ENCODE measurements around the gene PTPN21.
"Not testable (repeated sequence)": the region's sequence is repeated elsewhere in the genome, so short reads cannot be mapped to it uniquely, and the experiment has no call there.

Gene PTPN21

GRCh38 chr14:88551094-88551870 lies 3.5 kb downstream of the PTPN21 start:
- DNase-seq, result peak; percentile 78

DNA sequence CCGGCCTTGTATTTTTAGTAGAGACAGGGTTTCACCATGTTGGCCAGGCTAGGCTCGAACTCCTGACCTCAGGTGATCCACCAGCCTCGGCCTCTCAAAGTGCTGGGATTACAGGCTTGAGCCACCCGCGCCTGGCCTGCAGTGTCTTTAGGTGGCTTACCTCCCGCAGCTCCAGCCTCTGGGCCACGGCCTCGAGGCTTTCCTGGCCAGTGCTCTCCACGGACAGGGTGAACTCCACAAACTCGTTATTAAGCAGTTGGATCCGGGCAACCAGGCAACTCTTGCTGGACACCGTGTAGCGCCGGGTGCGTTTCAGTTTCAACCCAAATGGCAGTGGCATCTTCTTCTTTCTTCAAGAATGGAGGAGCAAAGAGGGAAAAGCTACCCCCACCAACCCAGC lies 4.7 kb downstream of the PTPN21 start:
- DNase-seq, result no peak

DNA sequence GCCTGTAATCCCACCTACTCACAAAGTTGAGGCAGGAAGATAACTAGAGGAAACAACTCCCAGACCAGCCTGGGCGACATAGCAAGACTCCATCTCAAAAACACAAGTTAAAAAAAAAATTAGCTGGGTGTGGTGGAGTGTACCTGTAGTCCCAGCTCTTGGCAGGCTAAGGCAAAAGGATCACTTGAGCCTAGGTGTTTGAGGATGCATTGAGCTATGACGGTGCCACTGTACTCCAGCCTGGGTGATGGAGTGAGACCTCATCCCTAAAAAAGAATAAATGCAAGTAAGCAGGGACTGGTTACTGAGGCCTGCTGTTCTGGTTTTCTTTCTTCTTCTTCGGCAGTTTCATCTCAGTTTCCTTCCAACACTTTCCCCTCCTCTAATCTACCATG lies 7.4 kb downstream of the PTPN21 start:
- DNase-seq, result no peak

GRCh38 chr14:88546621-88547385 lies 8.0 kb downstream of the PTPN21 start:
- DNase-seq, result no peak

GRCh38 chr14:88545256-88545655 lies 9.6 kb downstream of the PTPN21 start:
- DNase-seq, result no peak

GRCh38 chr14:88542857-88543795 lies 11.7 kb downstream of the PTPN21 start:
- DNase-seq, result no peak

DNA sequence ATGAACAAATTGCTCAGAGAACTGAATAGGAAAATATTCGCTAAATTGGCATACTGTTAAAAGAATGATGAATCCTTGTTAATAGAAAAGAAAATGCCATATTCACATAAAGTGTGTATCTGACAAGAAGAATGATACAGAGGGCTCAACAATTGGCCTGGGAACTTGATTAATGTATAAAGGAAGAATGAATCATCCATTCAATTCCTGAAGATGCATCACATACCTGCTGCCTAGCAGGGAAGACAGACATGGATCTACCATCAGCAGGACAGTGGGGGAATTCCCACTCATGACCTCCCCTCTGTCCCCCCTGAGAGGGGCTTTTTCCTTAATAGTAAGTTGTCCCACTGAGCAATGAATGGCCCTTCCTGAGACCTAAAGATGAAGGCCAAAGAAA lies 13.5 kb downstream of the PTPN21 start:
- DNase-seq, result no peak

GRCh38 chr14:88535813-88536212 lies 19.0 kb downstream of the PTPN21 start:
- no peak for DNase-seq

DNA sequence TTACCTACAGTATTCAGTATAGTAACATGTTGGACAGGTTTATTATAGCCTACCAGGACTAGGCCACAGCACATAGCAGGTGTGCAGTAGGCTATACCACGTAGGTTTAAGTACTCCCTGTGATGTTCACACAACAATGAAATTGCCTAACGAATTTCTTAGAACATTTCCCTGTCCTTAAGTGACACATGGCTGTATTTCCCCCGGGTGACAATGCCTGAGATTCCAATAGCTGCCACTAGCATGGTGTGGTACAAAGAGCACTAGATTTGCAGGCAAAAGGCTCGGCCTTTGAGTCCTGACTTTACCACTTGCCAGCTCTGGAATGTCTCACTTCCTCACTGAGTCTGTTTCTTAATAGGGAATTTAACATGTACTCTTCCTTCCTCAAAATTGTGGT lies 19.7 kb downstream of the PTPN21 start:
- no peak for DNase-seq

- DNase-seq, result no peak
These were observed 21.7 kb downstream of the PTPN21 start for GRCh38 chr14:88533064-88533602.

- not testable (repeated sequence) for DNase-seq
These were observed 24.9 kb downstream of the PTPN21 start for GRCh38 chr14:88529889-88530288.

DNA sequence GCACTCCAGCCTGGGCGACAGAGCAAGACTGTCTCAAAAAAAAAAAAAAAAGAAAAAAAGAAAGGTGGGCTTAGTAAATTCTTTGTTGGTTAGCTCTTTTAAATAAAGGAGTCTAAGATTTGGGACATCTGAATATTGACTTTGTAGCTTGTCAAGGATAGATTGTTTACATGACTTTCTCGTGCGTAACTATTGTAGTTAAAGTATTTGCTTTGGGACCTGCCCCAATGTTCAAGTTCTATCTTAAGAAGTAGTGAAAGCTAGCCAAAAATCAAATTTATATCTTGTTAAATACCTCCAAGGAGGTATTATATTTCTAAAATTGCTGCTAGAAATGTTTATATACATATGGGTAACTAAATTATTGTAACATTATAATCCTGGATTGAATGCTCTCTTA lies 32.4 kb downstream of the PTPN21 start:
- DNase-seq, result no peak

GRCh38 chr14:88521818-88522217 lies 33.0 kb downstream of the PTPN21 start:
- no peak for DNase-seq

- no peak for DNase-seq
These were observed 34.9 kb downstream of the PTPN21 start for GRCh38 chr14:88519907-88520306.

- DNase-seq, result no peak
These were observed 36.0 kb downstream of the PTPN21 start for GRCh38 chr14:88518592-88519512.

DNA sequence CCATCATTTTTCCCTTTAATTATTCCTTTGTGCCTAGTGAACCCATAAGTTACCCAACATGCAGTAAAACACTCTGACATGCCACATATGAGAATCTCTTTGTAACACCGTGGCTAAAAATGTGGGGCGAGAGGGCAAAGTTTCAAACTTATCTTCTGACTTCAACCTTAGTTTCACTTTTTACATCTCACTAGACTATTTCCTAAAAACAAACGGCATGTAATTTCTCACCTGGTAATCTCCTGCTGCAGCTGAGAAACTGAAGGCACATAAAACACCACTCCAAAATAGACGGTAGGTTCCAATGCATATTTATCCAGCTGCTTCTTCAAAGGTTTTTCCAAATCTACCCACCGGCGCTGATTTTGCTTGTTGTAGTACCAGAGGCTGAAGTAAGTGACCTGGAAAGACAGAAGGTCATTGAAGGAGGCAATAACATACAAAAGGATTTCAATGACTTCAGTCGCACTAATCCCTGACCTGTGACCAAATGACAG lies 37.9 kb downstream of the PTPN21 start:
- DNase-seq, result no peak

DNA sequence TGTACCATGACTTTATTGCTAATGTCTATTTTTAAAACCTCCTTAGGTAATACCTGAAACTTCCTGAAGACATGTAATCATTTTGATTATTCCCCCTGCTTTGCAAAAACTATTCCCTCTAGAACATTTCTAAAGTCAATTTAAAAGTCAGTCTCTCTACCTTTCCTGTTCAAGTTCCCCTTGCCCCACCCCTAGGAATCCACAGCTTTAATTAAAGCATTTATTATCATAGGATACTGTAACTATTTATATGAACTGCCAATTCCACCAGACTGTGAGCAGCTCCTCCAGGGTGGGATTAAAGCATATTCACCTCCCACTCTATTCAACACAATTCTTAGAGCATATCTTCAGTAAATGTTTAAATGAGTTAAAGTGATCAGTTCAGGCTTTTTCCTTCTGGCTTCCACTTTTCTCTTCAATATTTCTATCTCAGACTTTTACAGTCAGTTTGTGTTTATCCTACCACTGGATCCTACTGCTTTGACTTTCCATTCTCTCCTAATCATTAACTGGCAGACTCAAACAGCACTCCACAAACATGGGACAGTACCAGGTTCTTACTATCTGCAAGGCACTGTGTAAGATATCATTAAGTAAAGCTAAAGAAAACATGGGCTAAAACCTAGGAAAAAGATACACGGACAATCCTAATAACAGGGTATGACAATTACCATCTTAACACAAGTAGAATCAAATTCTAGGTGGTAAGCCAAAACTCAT lies 39.1 kb downstream of the PTPN21 start:
- DNase-seq, result no peak

DNA sequence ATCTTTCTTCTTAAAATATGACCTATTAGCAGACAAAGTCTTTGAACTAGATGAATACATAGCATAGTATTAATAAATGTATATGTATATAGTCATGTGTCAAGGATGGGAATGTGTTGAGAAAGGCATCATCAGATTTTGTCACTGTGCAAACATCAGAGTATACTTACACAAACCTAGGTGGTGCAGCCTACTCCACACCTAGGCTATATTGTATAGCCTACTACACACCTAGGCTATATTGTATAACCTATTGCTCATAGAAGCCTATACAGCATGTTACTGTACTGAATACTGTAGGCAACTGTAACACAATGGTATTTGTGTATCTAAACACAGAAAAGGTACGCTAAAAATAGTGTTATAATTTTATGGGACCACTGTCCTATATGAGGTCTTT lies 47.6 kb downstream of the PTPN21 start:
- DNase-seq, result no peak

- no peak for DNase-seq
These were observed 49.2 kb downstream of the PTPN21 start for GRCh38 chr14:88505621-88506020.

GRCh38 chr14:88504602-88505001 lies 50.2 kb downstream of the PTPN21 start:
- no peak for DNase-seq

All from activated effector memory CD4-positive, alpha-beta T cell treated with anti-CD3 and anti-CD28 coated beads, Interleukin-2, amount 50 U/mL, for 16 hours (primary cell).